ENCODE measurements around the gene ALDOC. TPM values are rescaled to one million over a fixed set of nuclear protein-coding genes. Genes with fewer than 3 reads are reported as not detected.

ALDOC gene
- total RNA-seq, 4 donors from 2014 or later = 0.87 to 7.0 (median 3.3) TPM

DNA sequence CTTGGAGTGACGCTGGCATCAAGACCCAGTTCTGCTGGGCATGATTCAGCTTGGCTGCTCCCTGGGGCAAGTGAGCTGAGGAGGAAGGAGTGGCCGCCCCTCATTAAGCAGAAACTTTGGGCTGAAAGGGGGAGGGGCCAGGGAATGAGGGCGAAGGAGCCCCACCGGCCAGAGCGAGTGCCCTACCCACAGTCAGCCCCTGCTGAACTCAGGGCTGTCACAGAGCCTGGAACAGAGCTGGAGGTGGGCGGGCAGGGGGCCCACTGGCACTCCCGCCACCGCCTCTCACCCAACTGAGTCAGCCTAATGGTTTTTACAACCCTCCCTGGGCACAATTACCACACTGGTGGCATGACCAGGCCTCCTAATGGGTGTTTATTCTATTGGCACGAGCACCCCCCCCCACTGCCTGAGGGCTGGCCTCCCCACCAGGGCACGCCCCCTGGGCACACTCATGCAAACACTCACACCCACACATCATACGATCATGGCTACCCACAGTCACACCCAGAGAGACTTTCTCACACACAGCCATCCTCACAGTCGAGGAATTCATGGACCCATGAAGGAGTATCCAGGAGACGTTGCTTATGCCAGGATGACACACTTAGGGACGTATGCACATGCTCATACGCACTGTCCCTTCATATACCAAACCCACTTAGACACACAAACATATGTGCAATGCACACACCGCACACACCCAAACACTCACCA is 43.4 kb downstream of the ALDOC start:
- H3K9me3 ChIP-seq = no peaks in the 10 kb centered on the region
- no peak overlapping the region for H3K4me3 ChIP-seq
- TF ChIP-seq POLR2A (IDR thresholded peaks at IDR 0.05) = no peak
- TF ChIP-seq, protein P1, sequence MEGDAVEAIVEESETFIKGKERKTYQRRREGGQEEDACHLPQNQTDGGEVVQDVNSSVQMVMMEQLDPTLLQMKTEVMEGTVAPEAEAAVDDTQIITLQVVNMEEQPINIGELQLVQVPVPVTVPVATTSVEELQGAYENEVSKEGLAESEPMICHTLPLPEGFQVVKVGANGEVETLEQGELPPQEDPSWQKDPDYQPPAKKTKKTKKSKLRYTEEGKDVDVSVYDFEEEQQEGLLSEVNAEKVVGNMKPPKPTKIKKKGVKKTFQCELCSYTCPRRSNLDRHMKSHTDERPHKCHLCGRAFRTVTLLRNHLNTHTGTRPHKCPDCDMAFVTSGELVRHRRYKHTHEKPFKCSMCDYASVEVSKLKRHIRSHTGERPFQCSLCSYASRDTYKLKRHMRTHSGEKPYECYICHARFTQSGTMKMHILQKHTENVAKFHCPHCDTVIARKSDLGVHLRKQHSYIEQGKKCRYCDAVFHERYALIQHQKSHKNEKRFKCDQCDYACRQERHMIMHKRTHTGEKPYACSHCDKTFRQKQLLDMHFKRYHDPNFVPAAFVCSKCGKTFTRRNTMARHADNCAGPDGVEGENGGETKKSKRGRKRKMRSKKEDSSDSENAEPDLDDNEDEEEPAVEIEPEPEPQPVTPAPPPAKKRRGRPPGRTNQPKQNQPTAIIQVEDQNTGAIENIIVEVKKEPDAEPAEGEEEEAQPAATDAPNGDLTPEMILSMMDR (IDR thresholded peaks at IDR 0.05 in 4 of 5, conservative IDR thresholded peaks at IDR 0.05 in 1 of 5) = no peak
- H3K4me1 ChIP-seq = no peaks in the 10 kb centered on the region
- no peak overlapping the region for H3K27ac ChIP-seq
- in situ Hi-C loops (cut with MboI; ENCODE audit: low sequenced_read_pairs in 4 of 4) = no loop called here
- no peak for DNase-seq
- no peaks in the 10 kb centered on the region for H3K36me3 ChIP-seq
- intact Hi-C loops (cut with DNase I; ENCODE audit: low total_unique reads) = no loop called here
- no peaks in the 10 kb centered on the region for H3K27me3 ChIP-seq
- ATAC-seq = no peak

DNA sequence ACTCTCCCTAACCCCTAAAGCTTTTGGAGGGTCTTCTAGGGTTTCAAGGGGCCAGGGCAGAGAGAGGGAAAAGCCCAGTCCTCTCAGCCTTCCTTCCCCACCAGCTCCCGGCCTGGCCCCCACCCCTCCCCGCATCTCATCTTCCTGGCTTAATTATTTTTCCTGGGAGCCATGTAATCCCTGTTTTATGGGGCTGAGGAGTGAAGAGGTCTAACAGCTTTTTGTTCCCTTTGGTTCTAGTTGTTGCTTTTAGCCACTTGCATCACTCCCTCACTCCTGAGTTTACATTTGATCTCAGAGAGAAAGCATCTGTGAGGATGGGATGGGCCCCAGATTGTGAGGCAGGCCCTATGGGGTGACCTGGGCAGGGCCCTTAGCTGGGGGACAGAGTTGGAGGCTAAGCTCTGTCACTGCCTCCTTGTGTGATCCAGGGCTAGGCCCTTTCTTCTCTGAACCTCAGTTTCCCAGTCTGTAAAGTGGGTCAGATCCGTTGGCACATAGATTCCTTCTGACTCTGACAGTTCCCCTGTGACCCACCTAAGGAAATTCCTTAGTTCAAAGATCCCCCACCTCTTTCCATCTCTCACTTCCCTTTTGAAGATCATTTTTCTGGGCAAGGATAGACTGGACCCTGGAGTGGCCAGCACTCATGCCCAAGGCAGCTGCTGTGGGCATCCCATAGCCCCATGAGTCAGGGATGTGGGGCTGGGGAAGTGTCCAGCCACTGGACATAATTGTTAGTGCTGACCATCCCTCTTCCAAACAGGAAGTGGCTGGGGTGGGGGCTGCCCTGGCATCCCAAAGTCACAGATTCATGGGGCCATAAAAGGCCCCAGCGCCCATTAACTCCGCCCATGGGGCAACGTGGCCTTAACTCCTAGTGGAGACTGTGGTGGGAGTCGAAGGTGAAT is 44.4 kb downstream of the ALDOC start:
- Histone ChIP-seq H3K27me3 (no peaks in the 10 kb centered on the region), H3K9me3 (no peaks in the 10 kb centered on the region), H3K4me3 (no peak overlapping the region), H3K27ac (no peak overlapping the region), H3K4me1 (no peaks in the 10 kb centered on the region), H3K36me3 (no peaks in the 10 kb centered on the region)
- DNase-seq (no peak), ATAC-seq (no peak)
- TF ChIP-seq POLR2A (IDR thresholded peaks at IDR 0.05) = no peak
- in situ Hi-C loops (cut with MboI; ENCODE audit: low sequenced_read_pairs in 4 of 4) (no loop called here), intact Hi-C loops (cut with DNase I; ENCODE audit: low total_unique reads) (no loop called here)

DNA sequence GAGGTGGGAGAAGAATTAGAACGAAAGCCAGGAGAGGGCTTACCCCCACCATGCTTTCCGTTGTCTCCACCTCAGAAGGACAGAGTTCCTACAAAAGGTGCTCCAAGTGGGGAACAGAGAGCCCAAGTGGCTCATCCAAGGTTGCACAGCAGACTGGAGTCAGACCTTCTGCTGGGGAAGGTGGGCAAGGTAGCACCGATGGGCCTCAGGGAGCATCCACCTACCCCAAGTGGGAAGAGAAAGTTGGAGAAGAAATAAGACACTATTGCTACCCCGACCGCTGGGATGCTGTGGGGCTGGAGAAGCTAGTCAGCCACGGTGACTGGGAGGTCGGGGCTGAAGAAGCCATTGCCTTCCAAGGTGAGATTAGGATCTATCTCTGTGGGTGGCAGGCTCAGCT is 45.8 kb downstream of the ALDOC start:
- intact Hi-C loops (cut with DNase I; ENCODE audit: low total_unique reads) (no loop called here), in situ Hi-C loops (cut with MboI; ENCODE audit: low sequenced_read_pairs in 4 of 4) (no loop called here)

DNA sequence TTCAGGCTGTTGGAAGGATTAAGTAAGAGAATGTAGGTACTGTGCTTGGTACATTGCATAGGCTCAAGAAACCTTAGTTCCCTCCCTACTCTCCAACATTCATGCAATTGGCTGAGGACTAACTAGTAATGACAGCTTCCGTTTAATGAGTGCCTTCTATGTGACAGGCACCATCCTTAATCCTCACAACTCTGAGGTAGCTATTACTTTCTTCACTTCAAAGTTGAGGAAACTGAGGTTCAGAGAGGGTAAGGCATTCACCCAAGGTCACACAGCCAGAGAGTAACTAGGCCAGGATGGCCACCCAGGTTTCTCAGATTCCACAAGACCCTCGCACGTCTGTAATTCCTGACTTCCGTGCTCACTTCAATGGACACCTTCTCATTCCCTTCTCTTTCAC is 46.4 kb downstream of the ALDOC start:
- ATAC-seq (no peak), DNase-seq (no peak)
- Histone ChIP-seq H3K27me3 (no peaks in the 10 kb centered on the region), H3K4me1 (no peaks in the 10 kb centered on the region), H3K9me3 (no peaks in the 10 kb centered on the region), H3K36me3 (no peaks in the 10 kb centered on the region), H3K4me3 (no peak overlapping the region), H3K27ac (no peak overlapping the region)
- TF ChIP-seq POLR2A (IDR thresholded peaks at IDR 0.05) = no peak
- TF ChIP-seq, protein P1 (IDR thresholded peaks at IDR 0.05 in 4 of 5, conservative IDR thresholded peaks at IDR 0.05 in 1 of 5) = no peak
- in situ Hi-C loops (cut with MboI; ENCODE audit: low sequenced_read_pairs in 4 of 4) (no loop called here), intact Hi-C loops (cut with DNase I; ENCODE audit: low total_unique reads) (no loop called here)

More for the DNA sequence above, 45.8 kb downstream of the ALDOC start:
- Histone ChIP-seq H3K27me3 (no peaks in the 10 kb centered on the region), H3K9me3 (no peaks in the 10 kb centered on the region), H3K4me3 (no peak overlapping the region), H3K4me1 (no peaks in the 10 kb centered on the region), H3K27ac (no peak overlapping the region), H3K36me3 (no peaks in the 10 kb centered on the region)
- DNase-seq (no peak), ATAC-seq (no peak)
- TF ChIP-seq, protein P1 (IDR thresholded peaks at IDR 0.05 in 4 of 5, conservative IDR thresholded peaks at IDR 0.05 in 1 of 5) = no peak
- TF ChIP-seq POLR2A (IDR thresholded peaks at IDR 0.05) = no peak

DNA sequence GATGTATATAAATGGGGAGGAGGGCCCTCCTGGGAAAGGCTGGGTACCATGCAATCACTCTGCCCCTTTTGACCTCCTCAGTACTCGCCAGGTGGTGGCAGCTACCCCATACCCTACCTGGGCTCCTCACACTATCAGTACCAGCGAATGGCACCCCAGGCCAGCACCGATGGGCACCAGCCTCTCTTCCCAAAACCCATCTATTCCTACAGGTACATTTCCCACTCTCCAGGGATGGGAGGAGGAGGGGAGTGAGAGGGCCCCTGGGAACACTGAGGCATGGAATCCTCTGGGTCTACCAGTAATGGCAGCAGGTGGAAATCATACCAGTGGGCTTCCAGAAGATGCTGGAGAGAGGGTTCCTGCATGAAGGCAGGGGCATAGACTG is 47.7 kb downstream of the ALDOC start:
- no peaks in the 10 kb centered on the region for H3K9me3 ChIP-seq
- no peaks in the 10 kb centered on the region for H3K27me3 ChIP-seq
- in situ Hi-C loops (cut with MboI; ENCODE audit: low sequenced_read_pairs in 4 of 4) = no loop called here
- intact Hi-C loops (cut with DNase I; ENCODE audit: low total_unique reads) = no loop called here
- no peaks in the 10 kb centered on the region for H3K4me1 ChIP-seq
- DNase-seq (no peak), ATAC-seq (no peak)
- TF ChIP-seq, protein P1 (IDR thresholded peaks at IDR 0.05 in 4 of 5, conservative IDR thresholded peaks at IDR 0.05 in 1 of 5) = no peak
- TF ChIP-seq POLR2A (IDR thresholded peaks at IDR 0.05) = no peak
- H3K27ac ChIP-seq = no peak overlapping the region
- no peaks in the 10 kb centered on the region for H3K36me3 ChIP-seq
- no peak overlapping the region for H3K4me3 ChIP-seq
